ENCODE data around the gene RTKN. TPM values are rescaled to one million over a fixed set of nuclear protein-coding genes. Genes with fewer than 3 reads are reported as not detected.

RTKN gene
- total and polyA plus RNA-seq, 2 of the 13 experiments (the other 11 are each of a cell fraction or from before 2014, with no cell fraction given), result 159 to 166 TPM

DNA sequence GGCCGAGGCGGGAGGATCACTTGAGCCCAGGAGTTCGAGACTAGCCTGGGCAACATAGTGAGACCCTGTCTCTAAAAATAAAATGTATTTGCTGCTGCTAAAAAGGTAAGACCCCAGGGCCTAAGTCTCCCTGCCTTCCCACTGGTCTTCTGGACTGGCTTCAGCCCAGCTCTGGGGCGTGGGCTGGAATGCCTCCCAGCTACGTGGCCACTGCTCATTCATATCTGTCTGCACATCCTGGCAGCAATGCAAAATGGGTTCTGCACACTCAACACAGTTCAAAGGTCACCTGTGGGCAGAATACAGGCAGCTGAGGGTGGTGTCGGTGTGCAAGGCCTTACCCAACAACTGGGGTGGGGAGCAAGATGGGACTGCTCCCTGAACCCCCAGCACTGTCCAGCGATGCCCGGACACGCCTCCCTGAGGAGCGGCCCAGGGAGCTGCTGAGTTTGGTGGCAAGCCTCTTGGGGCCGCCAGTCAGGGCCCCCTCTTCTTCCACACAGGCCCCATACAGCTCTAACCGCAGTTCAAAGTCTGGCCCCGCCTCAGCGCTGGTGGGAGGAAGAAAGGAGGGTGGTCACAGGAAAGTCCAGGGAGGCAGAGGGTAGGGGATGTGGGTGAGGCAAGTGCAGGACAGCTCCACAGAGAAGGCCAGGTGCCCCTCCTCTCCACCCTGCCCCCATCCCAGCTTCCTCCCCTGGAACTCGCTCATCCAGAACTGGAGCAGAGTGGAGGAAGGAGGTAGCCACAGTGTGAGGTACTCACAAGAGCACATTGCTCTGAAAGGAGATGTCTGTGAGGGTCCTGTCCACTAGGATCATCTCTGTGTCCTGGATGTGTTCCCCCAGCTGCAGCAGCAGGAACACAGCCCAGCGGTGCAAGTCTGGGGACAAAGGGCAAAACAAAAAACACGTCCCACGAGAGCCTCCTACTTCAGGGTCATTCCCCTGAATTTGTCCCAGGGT, 12.0 kb downstream of the RTKN start (continued):
- TF ChIP-seq SMYD3 (CRISPR knock-in tag; IDR thresholded peaks at IDR 0.05) (0 out of 2 replicates have a peak, but pooled peaks have one; percentile 27), DPF2 (CRISPR knock-in tag; IDR thresholded peaks at IDR 0.05; ENCODE audit: borderline replicate concordance, low read depth) (peak; percentile 86; the same call in 1 of the 2 replicates), ZNF678 (CRISPR knock-in tag; IDR thresholded peaks at IDR 0.05) (peak; percentile 91), MAFG (CRISPR knock-in tag; IDR thresholded peaks at IDR 0.05) (no peak), POLR2A (IDR thresholded peaks at IDR 0.05; ENCODE audit: insufficient read depth in 1 of 2, low read depth in 2 of 2, low read length in 2 of 2) (peak; percentile 52 to 53; a peak in 3 of 4 replicates), ATAD3A (CRISPR knock-in tag; IDR thresholded peaks at IDR 0.05) (no peak), ZNF264 (CRISPR knock-in tag; IDR thresholded peaks at IDR 0.05) (no peak), GATAD2A (CRISPR knock-in tag; IDR thresholded peaks at IDR 0.05) (peak; percentile 83), MLLT10 (CRISPR knock-in tag; IDR thresholded peaks at IDR 0.05) (no peak)
- TF ChIP-seq, protein P1, sequence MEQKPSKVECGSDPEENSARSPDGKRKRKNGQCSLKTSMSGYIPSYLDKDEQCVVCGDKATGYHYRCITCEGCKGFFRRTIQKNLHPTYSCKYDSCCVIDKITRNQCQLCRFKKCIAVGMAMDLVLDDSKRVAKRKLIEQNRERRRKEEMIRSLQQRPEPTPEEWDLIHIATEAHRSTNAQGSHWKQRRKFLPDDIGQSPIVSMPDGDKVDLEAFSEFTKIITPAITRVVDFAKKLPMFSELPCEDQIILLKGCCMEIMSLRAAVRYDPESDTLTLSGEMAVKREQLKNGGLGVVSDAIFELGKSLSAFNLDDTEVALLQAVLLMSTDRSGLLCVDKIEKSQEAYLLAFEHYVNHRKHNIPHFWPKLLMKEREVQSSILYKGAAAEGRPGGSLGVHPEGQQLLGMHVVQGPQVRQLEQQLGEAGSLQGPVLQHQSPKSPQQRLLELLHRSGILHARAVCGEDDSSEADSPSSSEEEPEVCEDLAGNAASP (CRISPR knock-in tag; IDR thresholded peaks at IDR 0.05; ENCODE audit: borderline replicate concordance), result 0 out of 2 replicates have a peak, but pooled peaks have one; percentile 56
- TF ChIP-seq, protein P2, sequence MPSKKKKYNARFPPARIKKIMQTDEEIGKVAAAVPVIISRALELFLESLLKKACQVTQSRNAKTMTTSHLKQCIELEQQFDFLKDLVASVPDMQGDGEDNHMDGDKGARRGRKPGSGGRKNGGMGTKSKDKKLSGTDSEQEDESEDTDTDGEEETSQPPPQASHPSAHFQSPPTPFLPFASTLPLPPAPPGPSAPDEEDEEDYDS (CRISPR knock-in tag; IDR thresholded peaks at IDR 0.05), result peak; percentile 53; the same call in 1 of the 2 replicates
- TF ChIP-seq, protein P3, sequence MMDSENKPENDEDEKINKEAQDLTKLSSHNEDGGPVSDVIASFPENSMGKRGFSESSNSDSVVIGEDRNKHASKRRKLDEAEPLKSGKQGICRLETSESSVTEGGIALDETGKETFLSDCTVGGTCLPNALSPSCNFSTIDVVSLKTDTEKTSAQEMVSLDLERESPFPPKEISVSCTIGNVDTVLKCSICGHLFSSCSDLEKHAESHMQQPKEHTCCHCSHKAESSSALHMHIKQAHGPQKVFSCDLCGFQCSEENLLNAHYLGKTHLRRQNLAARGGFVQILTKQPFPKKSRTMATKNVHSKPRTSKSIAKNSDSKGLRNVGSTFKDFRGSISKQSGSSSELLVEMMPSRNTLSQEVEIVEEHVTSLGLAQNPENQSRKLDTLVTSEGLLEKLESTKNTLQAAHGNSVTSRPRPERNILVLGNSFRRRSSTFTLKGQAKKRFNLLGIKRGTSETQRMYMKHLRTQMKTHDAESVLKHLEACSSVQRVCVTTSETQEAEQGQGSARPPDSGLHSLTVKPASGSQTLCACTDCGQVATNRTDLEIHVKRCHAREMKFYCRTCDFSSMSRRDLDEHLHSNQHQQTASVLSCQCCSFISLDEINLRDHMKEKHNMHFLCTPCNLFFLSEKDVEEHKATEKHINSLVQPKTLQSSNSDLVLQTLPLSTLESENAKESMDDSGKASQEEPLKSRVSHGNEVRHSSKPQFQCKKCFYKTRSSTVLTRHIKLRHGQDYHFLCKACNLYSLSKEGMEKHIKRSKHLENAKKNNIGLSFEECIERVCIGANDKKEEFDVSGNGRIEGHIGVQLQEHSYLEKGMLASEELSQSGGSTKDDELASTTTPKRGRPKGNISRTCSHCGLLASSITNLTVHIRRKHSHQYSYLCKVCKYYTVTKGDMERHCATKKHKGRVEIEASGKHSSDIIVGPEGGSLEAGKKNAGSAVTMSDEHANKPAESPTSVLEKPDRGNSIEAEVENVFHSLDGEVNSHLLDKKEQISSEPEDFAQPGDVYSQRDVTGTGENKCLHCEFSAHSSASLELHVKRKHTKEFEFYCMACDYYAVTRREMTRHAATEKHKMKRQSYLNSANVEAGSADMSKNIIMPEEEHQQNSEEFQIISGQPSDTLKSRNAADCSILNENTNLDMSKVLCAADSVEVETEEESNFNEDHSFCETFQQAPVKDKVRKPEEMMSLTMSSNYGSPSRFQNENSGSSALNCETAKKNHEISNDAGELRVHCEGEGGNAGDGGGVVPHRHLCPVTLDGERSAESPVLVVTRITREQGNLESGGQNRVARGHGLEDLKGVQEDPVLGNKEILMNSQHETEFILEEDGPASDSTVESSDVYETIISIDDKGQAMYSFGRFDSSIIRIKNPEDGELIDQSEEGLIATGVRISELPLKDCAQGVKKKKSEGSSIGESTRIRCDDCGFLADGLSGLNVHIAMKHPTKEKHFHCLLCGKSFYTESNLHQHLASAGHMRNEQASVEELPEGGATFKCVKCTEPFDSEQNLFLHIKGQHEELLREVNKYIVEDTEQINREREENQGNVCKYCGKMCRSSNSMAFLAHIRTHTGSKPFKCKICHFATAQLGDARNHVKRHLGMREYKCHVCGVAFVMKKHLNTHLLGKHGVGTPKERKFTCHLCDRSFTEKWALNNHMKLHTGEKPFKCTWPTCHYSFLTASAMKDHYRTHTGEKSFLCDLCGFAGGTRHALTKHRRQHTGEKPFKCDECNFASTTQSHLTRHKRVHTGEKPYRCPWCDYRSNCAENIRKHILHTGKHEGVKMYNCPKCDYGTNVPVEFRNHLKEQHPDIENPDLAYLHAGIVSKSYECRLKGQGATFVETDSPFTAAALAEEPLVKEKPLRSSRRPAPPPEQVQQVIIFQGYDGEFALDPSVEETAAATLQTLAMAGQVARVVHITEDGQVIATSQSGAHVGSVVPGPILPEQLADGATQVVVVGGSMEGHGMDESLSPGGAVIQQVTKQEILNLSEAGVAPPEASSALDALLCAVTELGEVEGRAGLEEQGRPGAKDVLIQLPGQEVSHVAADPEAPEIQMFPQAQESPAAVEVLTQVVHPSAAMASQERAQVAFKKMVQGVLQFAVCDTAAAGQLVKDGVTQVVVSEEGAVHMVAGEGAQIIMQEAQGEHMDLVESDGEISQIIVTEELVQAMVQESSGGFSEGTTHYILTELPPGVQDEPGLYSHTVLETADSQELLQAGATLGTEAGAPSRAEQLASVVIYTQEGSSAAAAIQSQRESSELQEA (CRISPR knock-in tag; IDR thresholded peaks at IDR 0.05; ENCODE audit: not compliant biosample characterization), result no peak
- TF ChIP-seq, protein P4, sequence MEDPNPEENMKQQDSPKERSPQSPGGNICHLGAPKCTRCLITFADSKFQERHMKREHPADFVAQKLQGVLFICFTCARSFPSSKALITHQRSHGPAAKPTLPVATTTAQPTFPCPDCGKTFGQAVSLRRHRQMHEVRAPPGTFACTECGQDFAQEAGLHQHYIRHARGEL (CRISPR knock-in tag; IDR thresholded peaks at IDR 0.05), result no peak
- TF ChIP-seq, protein P5, sequence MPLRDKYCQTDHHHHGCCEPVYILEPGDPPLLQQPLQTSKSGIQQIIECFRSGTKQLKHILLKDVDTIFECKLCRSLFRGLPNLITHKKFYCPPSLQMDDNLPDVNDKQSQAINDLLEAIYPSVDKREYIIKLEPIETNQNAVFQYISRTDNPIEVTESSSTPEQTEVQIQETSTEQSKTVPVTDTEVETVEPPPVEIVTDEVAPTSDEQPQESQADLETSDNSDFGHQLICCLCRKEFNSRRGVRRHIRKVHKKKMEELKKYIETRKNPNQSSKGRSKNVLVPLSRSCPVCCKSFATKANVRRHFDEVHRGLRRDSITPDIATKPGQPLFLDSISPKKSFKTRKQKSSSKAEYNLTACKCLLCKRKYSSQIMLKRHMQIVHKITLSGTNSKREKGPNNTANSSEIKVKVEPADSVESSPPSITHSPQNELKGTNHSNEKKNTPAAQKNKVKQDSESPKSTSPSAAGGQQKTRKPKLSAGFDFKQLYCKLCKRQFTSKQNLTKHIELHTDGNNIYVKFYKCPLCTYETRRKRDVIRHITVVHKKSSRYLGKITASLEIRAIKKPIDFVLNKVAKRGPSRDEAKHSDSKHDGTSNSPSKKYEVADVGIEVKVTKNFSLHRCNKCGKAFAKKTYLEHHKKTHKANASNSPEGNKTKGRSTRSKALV (CRISPR knock-in tag; IDR thresholded peaks at IDR 0.05), result 0 out of 2 replicates have a peak, but pooled peaks have one; percentile 51
- TF ChIP-seq, protein P6, sequence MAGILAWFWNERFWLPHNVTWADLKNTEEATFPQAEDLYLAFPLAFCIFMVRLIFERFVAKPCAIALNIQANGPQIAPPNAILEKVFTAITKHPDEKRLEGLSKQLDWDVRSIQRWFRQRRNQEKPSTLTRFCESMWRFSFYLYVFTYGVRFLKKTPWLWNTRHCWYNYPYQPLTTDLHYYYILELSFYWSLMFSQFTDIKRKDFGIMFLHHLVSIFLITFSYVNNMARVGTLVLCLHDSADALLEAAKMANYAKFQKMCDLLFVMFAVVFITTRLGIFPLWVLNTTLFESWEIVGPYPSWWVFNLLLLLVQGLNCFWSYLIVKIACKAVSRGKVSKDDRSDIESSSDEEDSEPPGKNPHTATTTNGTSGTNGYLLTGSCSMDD (CRISPR knock-in tag; IDR thresholded peaks at IDR 0.05), result no peak
